GM20000 (cell line): ENCODE results near the gene RAB25.
"Not testable (repeated sequence)": the region's sequence is repeated elsewhere in the genome, so short reads cannot be mapped to it uniquely, and the experiment has no call there.

Experiments
- DNase-seq: peaks from one replicate; pipeline ENCODE4 v3.0.0; 2012; ENCODE audit warnings: low spot score
- TF ChIP-seq, protein P1 (sequence below): IDR thresholded peaks from 2 replicates; pipeline ENCODE4 v1.5.1; 2012; ENCODE audit warnings: mild to moderate bottlenecking, control low read depth; ENCODE audit errors: extremely low read depth, missing control alignments

Gene RAB25

DNA sequence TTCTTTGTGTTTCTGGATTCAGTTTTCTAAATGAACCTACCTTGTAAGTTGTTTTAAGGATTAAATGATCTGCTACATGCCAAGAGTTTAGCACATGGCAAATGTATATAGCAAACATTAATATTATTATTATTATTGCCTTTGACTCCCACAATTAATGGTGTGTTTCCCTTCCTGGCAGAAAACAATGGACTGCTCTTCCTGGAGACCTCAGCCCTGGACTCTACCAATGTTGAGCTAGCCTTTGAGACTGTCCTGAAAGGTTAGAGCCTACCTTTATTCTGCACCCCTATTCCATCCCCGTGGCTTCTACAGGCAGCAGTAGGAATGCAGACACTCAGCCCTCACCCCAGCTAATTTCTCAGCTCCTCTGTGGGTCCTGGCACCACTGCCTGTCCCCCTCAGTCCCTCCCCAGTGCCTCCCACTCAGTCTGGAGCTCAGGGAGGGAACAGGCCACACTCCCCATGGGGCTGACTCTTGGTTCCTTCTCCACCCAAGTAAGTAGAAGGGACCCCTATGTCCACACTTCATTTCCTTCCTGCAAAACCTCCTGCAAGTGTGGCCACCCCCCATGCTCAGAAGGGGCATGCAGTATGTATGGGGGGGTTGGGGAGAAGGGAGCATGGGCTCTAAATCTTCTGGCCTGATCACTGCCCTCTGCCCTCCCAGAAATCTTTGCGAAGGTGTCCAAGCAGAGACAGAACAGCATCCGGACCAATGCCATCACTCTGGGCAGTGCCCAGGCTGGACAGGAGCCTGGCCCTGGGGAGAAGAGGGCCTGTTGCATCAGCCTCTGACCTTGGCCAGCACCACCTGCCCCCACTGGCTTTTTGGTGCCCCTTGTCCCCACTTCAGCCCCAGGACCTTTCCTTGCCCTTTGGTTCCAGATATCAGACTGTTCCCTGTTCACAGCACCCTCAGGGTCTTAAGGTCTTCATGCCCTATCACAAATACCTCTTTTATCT, 8.8 kb downstream of the RAB25 start:
- TF ChIP-seq, protein P1, sequence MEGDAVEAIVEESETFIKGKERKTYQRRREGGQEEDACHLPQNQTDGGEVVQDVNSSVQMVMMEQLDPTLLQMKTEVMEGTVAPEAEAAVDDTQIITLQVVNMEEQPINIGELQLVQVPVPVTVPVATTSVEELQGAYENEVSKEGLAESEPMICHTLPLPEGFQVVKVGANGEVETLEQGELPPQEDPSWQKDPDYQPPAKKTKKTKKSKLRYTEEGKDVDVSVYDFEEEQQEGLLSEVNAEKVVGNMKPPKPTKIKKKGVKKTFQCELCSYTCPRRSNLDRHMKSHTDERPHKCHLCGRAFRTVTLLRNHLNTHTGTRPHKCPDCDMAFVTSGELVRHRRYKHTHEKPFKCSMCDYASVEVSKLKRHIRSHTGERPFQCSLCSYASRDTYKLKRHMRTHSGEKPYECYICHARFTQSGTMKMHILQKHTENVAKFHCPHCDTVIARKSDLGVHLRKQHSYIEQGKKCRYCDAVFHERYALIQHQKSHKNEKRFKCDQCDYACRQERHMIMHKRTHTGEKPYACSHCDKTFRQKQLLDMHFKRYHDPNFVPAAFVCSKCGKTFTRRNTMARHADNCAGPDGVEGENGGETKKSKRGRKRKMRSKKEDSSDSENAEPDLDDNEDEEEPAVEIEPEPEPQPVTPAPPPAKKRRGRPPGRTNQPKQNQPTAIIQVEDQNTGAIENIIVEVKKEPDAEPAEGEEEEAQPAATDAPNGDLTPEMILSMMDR = no peak

DNA sequence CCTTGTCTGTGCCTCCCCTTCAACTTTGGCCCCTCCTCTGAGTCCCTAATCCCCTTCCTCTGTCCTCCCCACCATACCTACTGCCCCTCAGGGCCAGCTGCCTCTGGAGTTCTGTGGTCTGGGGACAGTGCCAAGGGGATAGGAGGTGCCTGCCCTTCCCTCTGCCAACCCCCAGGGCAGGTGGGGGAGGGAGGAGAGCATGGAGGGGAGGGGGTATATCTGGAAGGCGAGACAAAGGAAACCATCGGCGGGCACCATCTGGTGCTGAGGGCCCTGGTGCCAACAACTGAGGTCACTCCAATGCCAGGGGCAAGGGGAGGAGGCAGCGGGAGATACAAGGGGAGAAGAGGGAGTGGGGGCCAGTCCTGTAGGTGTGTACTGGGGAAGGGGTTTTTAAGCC, 9.6 kb downstream of the RAB25 start:
- DNase-seq = no peak
- TF ChIP-seq, protein P1 = no peak

More for the DNA sequence above, 8.8 kb downstream of the RAB25 start:
- DNase-seq = no peak

DNA sequence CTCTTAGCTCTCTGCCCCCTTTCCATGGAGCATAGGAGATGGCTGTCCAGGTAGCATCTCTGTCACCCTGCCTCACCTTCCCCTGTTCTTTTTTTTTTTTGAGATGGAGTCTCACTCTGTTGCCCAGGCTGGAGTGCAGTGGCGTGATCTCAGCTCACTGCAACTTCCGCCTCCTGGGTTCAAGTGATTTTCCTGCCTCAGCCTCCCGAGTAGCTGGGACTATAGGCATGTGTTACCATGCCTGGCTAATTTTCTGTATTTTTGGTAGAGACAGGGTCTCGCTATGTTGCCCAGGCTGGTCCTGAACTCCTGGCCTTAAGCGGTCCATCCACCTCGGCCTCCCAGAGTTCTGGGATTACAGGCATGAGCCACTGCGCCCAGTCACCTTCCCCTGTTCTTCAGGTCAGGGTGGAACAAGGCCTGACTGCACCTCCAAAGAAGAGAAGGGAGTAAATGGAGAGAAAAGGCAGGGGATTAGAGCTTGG, 10.4 kb downstream of the RAB25 start:
- not testable (repeated sequence) for DNase-seq

DNA sequence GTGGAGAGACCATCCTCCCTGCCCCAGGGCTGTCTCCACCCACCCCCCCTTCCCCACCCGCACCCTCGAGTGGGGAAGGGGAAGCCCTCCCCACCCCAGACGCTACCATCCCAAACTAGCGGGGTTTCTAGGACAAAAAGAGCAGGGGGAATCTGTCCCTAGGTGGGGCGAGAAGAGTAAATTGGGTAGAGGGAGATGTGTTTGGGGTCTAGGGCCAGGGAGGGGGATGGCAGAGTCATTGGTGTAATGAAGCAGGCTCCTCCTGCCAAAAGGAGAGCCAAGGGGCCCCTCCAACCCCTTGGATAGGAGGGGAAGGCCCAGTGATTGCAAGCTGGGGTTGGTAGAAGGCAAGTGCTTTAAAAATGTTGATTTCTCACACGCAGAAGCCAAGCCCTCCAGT, 11.3 kb downstream of the RAB25 start:
- DNase-seq = no peak
- TF ChIP-seq, protein P1 = no peak

DNA sequence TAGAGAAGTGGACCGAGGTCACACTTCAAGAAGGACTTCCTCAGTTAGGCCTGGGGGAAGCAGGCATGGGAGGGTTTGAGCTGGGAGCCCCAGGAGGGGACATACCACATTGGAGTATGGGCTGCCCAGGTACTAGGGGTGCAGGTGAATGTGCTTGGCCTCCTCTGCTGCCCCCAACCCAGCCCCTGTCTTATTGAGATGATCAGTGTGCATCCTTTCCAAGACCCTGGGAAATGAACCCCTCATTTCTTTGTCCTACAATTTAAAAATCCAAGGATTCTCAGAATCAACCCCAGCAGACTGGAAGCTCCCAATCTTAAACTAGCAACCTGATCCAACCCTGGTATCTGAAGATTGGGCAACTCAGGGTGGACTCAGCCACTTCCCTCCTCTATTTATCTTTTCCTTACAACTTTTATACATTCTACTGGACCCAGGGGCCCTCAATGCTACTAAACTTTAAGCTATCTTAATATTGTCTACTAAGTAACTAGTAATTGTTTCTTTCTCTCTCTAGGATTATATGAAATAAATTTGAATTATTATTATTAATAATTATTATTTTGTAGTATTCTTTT, 12.2 kb downstream of the RAB25 start:
- DNase-seq = no peak

DNA sequence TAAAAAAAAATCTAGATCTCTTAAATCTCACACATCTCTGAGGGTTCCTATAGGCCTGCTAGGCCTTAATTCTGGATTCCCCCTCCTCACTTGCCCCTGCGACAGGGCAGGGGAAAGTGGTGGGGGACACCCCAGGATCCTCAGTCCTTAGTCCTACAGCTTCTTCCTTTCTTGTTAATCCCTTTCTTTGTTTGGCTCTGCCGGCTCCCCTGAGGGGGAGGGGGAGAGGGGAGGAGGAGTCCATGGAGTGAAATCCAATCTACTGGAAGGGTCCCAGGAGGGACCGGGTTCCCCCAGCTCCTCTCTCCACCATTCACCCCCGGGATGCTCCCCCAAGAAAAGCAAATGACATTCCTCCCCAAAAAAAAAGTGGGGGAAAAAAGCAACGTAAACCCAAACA, 12.8 kb downstream of the RAB25 start:
- TF ChIP-seq, protein P1 = no peak
- no peak for DNase-seq

More for the DNA sequence above, 12.2 kb downstream of the RAB25 start:
- TF ChIP-seq, protein P1 = no peak

DNA sequence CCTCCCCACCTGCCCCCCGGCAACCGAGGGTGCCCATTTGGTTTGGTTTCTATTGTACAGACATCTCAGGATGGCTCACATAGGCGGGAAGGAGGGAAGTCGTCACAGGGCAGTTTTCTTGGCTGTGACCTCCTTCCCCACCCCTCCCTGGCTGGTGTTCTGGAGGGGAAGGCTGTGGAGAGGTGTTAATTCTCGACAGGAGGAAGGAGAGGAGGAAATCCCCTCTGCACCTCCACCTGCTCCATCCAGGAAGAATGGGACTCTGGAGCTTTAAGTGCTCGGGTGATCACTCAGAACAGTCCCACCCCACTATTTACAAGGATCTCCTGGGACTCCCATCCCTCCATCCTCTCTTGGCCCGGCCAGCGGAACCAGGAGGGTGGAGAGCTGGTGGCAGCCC, 13.7 kb downstream of the RAB25 start:
- no peak for DNase-seq
- TF ChIP-seq, protein P1 = no peak

DNA sequence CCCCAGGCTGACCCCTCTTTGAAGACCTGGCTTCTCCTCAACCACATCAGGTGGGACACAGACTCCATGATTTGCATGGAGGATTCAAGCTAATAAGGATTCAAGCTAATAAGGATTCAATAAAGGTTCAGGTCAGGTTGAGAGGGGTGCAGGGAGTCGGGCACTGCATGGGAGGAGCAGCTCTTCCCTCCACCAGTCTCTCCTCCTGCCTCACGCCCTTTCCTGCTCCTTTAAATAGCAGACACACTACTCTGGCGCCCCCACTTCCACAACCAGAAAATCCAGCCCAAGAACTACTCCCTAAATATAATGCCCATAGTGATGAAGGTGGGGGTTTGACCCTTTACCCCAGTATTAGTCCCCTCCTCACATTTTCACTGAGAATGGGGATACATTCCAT, 14.2 kb downstream of the RAB25 start:
- TF ChIP-seq, protein P1 = no peak
- no peak for DNase-seq
